ENCODE measurements around the gene MACROD2.

GRCh38 chr20:14751191-14751590, 755.9 kb downstream of the MACROD2 start:
- TF ChIP-seq CTCF (conservative IDR thresholded peaks at IDR 0.05) = no peak
- TF ChIP-seq ZFX (IDR thresholded peaks at IDR 0.05) = no peak
